ENCODE results near the gene LRRC14B.

LRRC14B gene

GRCh38 chr5:204001-204400 lies 12.7 kb downstream of the LRRC14B start:
- no peaks in the 10 kb centered on the region for H3K79me1 ChIP-seq (ENCODE audit: low read length)
- H2BK120ac ChIP-seq (ENCODE audit: insufficient read depth, low read length, poor library complexity) = no peak overlapping the region
- H3K4ac ChIP-seq (ENCODE audit: low read depth, low read length) = no peak overlapping the region
- H2AK5ac ChIP-seq (ENCODE audit: low read length) = no peak overlapping the region
- no peak overlapping the region for H3K14ac ChIP-seq (ENCODE audit: low read length)
- peaks cover 2% of the 10 kb centered on the region for H3K79me2 ChIP-seq (ENCODE audit: control insufficient read depth, insufficient read depth, low read length, poor library complexity)
- no peak overlapping the region for H3K27ac ChIP-seq (ENCODE audit: low read depth, low read length)
- H3K4me1 ChIP-seq (ENCODE audit: control insufficient read depth in 1 of 2, insufficient read depth in 2 of 2, low read length in 2 of 2) = peaks cover 2 to 6% of the 10 kb centered on the region in 2 experiments
- no peak overlapping the region for H4K91ac ChIP-seq (ENCODE audit: low read depth, low read length)
- H3K9me3 ChIP-seq (ENCODE audit: insufficient read depth, low read depth, low read length) = no peaks in the 10 kb centered on the region
- no peak overlapping the region for H4K12ac ChIP-seq (ENCODE audit: low read depth, low read length)
- no peak overlapping the region for H2BK12ac ChIP-seq (ENCODE audit: low read length)
- no peak overlapping the region for H3K4me3 ChIP-seq (ENCODE audit: low read depth, low read length)
- H3K23ac ChIP-seq (ENCODE audit: low read length) = no peak overlapping the region
- WGBS (ENCODE audit: extremely low coverage, insufficient coverage, insufficient read length) = no CpG with 5 or more reads among the region's 6 CpGs
- no peak for DNase-seq
- H3K4me2 ChIP-seq (ENCODE audit: low read length) = no peak overlapping the region
- no peak overlapping the region for H2AFZ ChIP-seq (ENCODE audit: insufficient read depth, low read length, poor library complexity)
- H3K9ac ChIP-seq (ENCODE audit: low read length) = no peak overlapping the region
- no peak overlapping the region for H4K8ac ChIP-seq (ENCODE audit: low read depth, low read length)
- no peak overlapping the region for H3K18ac ChIP-seq (ENCODE audit: low read length)
- H3K27me3 ChIP-seq (ENCODE audit: insufficient read depth, low read length) = no peaks in the 10 kb centered on the region
- no peak overlapping the region for H2BK5ac ChIP-seq (ENCODE audit: low read depth, low read length, poor library complexity)
- H3K36me3 ChIP-seq (ENCODE audit: control insufficient read depth in 1 of 2, insufficient read depth in 2 of 2, low read length in 2 of 2) = peaks cover 18 to 20% of the 10 kb centered on the region in 2 experiments

GRCh38 chr5:204462-204861 lies 13.2 kb downstream of the LRRC14B start:
- H3K27me3 ChIP-seq (ENCODE audit: insufficient read depth, low read length) = no peaks in the 10 kb centered on the region
- H3K4me1 ChIP-seq (ENCODE audit: control insufficient read depth in 1 of 2, insufficient read depth in 2 of 2, low read length in 2 of 2) = peaks cover 2 to 6% of the 10 kb centered on the region in 2 experiments
- H3K36me3 ChIP-seq (ENCODE audit: control insufficient read depth in 1 of 2, insufficient read depth in 2 of 2, low read length in 2 of 2) = peaks cover 18 to 20% of the 10 kb centered on the region in 2 experiments
- no peak overlapping the region for H2BK12ac ChIP-seq (ENCODE audit: low read length)
- H3K27ac ChIP-seq (ENCODE audit: low read depth, low read length) = no peak overlapping the region
- H4K8ac ChIP-seq (ENCODE audit: low read depth, low read length) = no peak overlapping the region
- DNase-seq = no peak
- H3K23ac ChIP-seq (ENCODE audit: low read length) = no peak overlapping the region
- H3K18ac ChIP-seq (ENCODE audit: low read length) = no peak overlapping the region
- no peaks in the 10 kb centered on the region for H3K9me3 ChIP-seq (ENCODE audit: insufficient read depth, low read depth, low read length)
- no peak overlapping the region for H3K14ac ChIP-seq (ENCODE audit: low read length)
- H4K12ac ChIP-seq (ENCODE audit: low read depth, low read length) = no peak overlapping the region
- no peak overlapping the region for H2BK5ac ChIP-seq (ENCODE audit: low read depth, low read length, poor library complexity)
- H3K9ac ChIP-seq (ENCODE audit: low read length) = no peak overlapping the region
- H3K4ac ChIP-seq (ENCODE audit: low read depth, low read length) = no peak overlapping the region
- H4K91ac ChIP-seq (ENCODE audit: low read depth, low read length) = no peak overlapping the region
- H3K4me2 ChIP-seq (ENCODE audit: low read length) = no peak overlapping the region
- H2BK120ac ChIP-seq (ENCODE audit: insufficient read depth, low read length, poor library complexity) = no peak overlapping the region
- no peaks in the 10 kb centered on the region for H3K79me1 ChIP-seq (ENCODE audit: low read length)
- no peak overlapping the region for H2AFZ ChIP-seq (ENCODE audit: insufficient read depth, low read length, poor library complexity)
- H3K4me3 ChIP-seq (ENCODE audit: low read depth, low read length) = no peak overlapping the region
- H3K79me2 ChIP-seq (ENCODE audit: control insufficient read depth, insufficient read depth, low read length, poor library complexity) = peaks cover 2% of the 10 kb centered on the region
- no peak overlapping the region for H2AK5ac ChIP-seq (ENCODE audit: low read length)

- Histone ChIP-seq H3K27ac (ENCODE audit: low read depth, low read length) (no peak overlapping the region), H3K9me3 (ENCODE audit: insufficient read depth, low read depth, low read length) (no peaks in the 10 kb centered on the region), H2BK120ac (ENCODE audit: insufficient read depth, low read length, poor library complexity) (no peak overlapping the region), H3K27me3 (ENCODE audit: insufficient read depth, low read length) (no peaks in the 10 kb centered on the region), H3K9ac (ENCODE audit: low read length) (no peak overlapping the region), H2AFZ (ENCODE audit: insufficient read depth, low read length, poor library complexity) (no peak overlapping the region), H4K8ac (ENCODE audit: low read depth, low read length) (no peak overlapping the region), H3K4ac (ENCODE audit: low read depth, low read length) (no peak overlapping the region), H4K12ac (ENCODE audit: low read depth, low read length) (no peak overlapping the region), H2BK12ac (ENCODE audit: low read length) (no peak overlapping the region), H4K91ac (ENCODE audit: low read depth, low read length) (no peak overlapping the region), H3K4me1 (ENCODE audit: control insufficient read depth in 1 of 2, insufficient read depth in 2 of 2, low read length in 2 of 2) (peaks cover 2 to 6% of the 10 kb centered on the region in 2 experiments), H3K36me3 (ENCODE audit: control insufficient read depth in 1 of 2, insufficient read depth in 2 of 2, low read length in 2 of 2) (peaks cover 18 to 20% of the 10 kb centered on the region in 2 experiments), H3K4me3 (ENCODE audit: low read depth, low read length) (no peak overlapping the region), H3K18ac (ENCODE audit: low read length) (no peak overlapping the region), H3K23ac (ENCODE audit: low read length) (no peak overlapping the region), H3K79me2 (ENCODE audit: control insufficient read depth, insufficient read depth, low read length, poor library complexity) (no peaks in the 10 kb centered on the region), H3K79me1 (ENCODE audit: low read length) (no peaks in the 10 kb centered on the region), H2BK5ac (ENCODE audit: low read depth, low read length, poor library complexity) (no peak overlapping the region), H3K4me2 (ENCODE audit: low read length) (no peak overlapping the region), H3K14ac (ENCODE audit: low read length) (no peak overlapping the region), H2AK5ac (ENCODE audit: low read length) (no peak overlapping the region)
- DNase-seq = no peak
- WGBS (ENCODE audit: extremely low coverage, insufficient coverage, insufficient read length) = no CpG with 5 or more reads among the region's 30 CpGs
Measured at GRCh38 chr5:204966-205670, 13.8 kb downstream of the LRRC14B start.

- H3K4me2 ChIP-seq (ENCODE audit: low read length) = no peak overlapping the region
- H3K27me3 ChIP-seq (ENCODE audit: insufficient read depth, low read length) = no peaks in the 10 kb centered on the region
- H2BK120ac ChIP-seq (ENCODE audit: insufficient read depth, low read length, poor library complexity) = no peak overlapping the region
- no peak overlapping the region for H3K27ac ChIP-seq (ENCODE audit: low read depth, low read length)
- H3K9me3 ChIP-seq (ENCODE audit: insufficient read depth, low read depth, low read length) = no peaks in the 10 kb centered on the region
- H3K4me3 ChIP-seq (ENCODE audit: low read depth, low read length) = no peak overlapping the region
- H3K4ac ChIP-seq (ENCODE audit: low read depth, low read length) = no peak overlapping the region
- H2AK5ac ChIP-seq (ENCODE audit: low read length) = no peak overlapping the region
- no peak overlapping the region for H2BK5ac ChIP-seq (ENCODE audit: low read depth, low read length, poor library complexity)
- no peak overlapping the region for H4K91ac ChIP-seq (ENCODE audit: low read depth, low read length)
- no peak overlapping the region for H4K8ac ChIP-seq (ENCODE audit: low read depth, low read length)
- no peak for DNase-seq
- no peaks in the 10 kb centered on the region for H3K79me1 ChIP-seq (ENCODE audit: low read length)
- H4K12ac ChIP-seq (ENCODE audit: low read depth, low read length) = no peak overlapping the region
- peaks cover 2 to 6% of the 10 kb centered on the region in 2 experiments for H3K4me1 ChIP-seq (ENCODE audit: control insufficient read depth in 1 of 2, insufficient read depth in 2 of 2, low read length in 2 of 2)
- H3K9ac ChIP-seq (ENCODE audit: low read length) = no peak overlapping the region
- H3K23ac ChIP-seq (ENCODE audit: low read length) = no peak overlapping the region
- H2AFZ ChIP-seq (ENCODE audit: insufficient read depth, low read length, poor library complexity) = no peak overlapping the region
- H3K79me2 ChIP-seq (ENCODE audit: control insufficient read depth, insufficient read depth, low read length, poor library complexity) = no peaks in the 10 kb centered on the region
- no CpG with 5 or more reads among the region's 11 CpGs for WGBS (ENCODE audit: extremely low coverage, insufficient coverage, insufficient read length)
- peaks cover 18 to 20% of the 10 kb centered on the region in 2 experiments for H3K36me3 ChIP-seq (ENCODE audit: control insufficient read depth in 1 of 2, insufficient read depth in 2 of 2, low read length in 2 of 2)
- no peak overlapping the region for H2BK12ac ChIP-seq (ENCODE audit: low read length)
- no peak overlapping the region for H3K18ac ChIP-seq (ENCODE audit: low read length)
- H3K14ac ChIP-seq (ENCODE audit: low read length) = no peak overlapping the region
Measured at GRCh38 chr5:206406-206805, 15.1 kb downstream of the LRRC14B start.

Data from trophoblast cell (in vitro differentiated cells and primary cell).